ENCODE data around the gene YES1.
"Not testable (repeated sequence)": the region's sequence is repeated elsewhere in the genome, so short reads cannot be mapped to it uniquely, and the experiment has no call there.

YES1 gene

DNA sequence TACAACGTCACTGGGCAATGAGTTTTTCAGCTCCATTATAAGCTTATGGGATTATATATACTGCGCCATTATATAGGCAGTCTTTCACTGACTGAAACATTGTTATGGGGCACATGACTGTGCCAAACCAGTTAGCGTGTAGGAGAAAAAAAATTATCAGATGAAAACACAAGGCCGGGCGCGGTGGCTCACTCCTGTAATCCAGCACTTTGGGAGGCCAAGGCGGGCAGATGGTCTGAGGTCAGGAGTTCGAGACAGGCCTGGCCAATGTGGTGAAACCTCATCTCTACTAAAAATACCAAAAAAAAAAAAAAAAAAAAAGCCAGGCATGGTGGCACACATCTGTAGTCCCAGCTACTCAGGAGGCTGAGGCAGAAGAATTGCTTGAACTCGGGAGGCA is 129.6 kb downstream of the YES1 start:
- H3K27me3 ChIP-seq (ENCODE audit: control insufficient read depth, insufficient read depth, low read length); H3K9me3 ChIP-seq (ENCODE audit: control insufficient read depth, insufficient read depth, low read depth, low read length); H3K4me3 ChIP-seq (ENCODE audit: low read depth, low read length); H3K27ac ChIP-seq (ENCODE audit: low read depth, low read length); H3K4me1 ChIP-seq (ENCODE audit: control insufficient read depth, insufficient read depth, low read length); H3K9ac ChIP-seq (ENCODE audit: low read length): not testable (repeated sequence)
- H3K36me3 ChIP-seq (ENCODE audit: control insufficient read depth, insufficient read depth, low read length): peaks cover 79% of the 10 kb centered on the region

DNA sequence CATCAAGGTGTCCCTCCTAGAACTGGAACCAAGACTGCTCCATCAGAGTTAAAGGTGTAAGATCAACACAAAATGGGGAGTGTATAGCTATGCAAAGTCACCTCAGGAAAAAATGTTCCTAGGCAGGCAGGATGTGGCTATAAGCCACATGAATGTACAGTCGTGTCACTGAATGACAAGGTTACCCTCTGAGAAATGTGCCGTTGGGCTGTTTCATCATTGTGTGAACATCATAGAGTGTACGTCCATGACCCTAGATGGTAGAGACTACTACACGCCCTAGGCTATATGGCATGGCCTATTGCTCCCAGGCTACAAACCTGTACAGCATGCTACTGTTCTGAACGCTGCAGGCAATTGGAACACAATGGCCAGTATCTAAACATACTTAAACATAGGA is 130.1 kb downstream of the YES1 start:
- H3K9me3 ChIP-seq (ENCODE audit: control insufficient read depth, insufficient read depth, low read depth, low read length): no peaks in the 10 kb centered on the region
- no peak overlapping the region for H3K9ac ChIP-seq (ENCODE audit: low read length)
- H3K4me1 ChIP-seq (ENCODE audit: control insufficient read depth, insufficient read depth, low read length): peaks cover 6% of the 10 kb centered on the region; the same call in 1 of the 2 replicates
- no peak overlapping the region for H3K27ac ChIP-seq (ENCODE audit: low read depth, low read length)
- H3K27me3 ChIP-seq (ENCODE audit: control insufficient read depth, insufficient read depth, low read length): no peaks in the 10 kb centered on the region
- no peak overlapping the region for H3K4me3 ChIP-seq (ENCODE audit: low read depth, low read length)
- peaks cover 79% of the 10 kb centered on the region for H3K36me3 ChIP-seq (ENCODE audit: control insufficient read depth, insufficient read depth, low read length)

DNA sequence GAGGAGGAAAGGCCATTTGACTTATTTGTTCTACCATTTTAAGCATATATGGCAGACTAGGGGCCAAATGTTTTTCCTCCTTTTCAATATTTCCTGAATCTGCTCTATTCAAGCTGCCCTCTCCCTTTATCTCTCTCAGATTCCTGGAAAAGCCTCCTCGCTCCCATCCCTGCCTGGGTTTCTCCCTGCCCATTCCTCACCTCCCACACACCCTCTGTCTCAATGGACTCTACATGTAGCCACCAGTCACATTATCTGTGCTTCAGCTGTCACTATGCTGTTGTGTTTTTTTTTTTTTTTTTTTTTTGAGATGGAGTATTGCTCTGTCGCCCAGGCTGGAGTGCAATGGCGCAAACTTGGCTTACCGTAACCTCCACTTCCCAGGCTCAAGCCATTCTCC is 131.7 kb downstream of the YES1 start:
- H3K36me3 ChIP-seq (ENCODE audit: control insufficient read depth, insufficient read depth, low read length): peaks cover 81% of the 10 kb centered on the region

DNA sequence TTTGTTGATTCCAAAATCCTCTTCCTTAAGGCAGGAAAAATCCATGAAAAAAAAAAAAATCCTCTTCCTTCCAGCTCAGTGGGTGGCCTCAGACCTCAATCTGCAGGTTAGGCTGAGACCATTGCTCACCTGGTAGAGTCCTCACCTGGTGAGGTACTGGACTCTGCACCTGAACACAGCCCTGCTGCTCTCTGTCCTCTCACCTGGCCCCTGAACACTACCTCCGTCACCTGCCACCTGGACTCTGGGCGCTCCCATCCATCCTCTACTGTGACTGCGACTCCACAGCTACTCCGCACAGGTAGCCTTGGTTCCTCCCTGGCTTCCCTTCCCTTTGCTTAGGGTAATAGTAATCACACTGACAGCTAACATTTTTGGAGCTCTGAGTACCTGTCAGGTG is 132.5 kb downstream of the YES1 start:
- Histone ChIP-seq H3K27ac (ENCODE audit: low read depth, low read length) (no peak overlapping the region), H3K9me3 (ENCODE audit: control insufficient read depth, insufficient read depth, low read depth, low read length) (no peaks in the 10 kb centered on the region), H3K9ac (ENCODE audit: low read length) (no peak overlapping the region), H3K27me3 (ENCODE audit: control insufficient read depth, insufficient read depth, low read length) (no peaks in the 10 kb centered on the region), H3K4me3 (ENCODE audit: low read depth, low read length) (no peak overlapping the region), H3K4me1 (ENCODE audit: control insufficient read depth, insufficient read depth, low read length) (no peaks in the 10 kb centered on the region), H3K36me3 (ENCODE audit: control insufficient read depth, insufficient read depth, low read length) (peaks cover 80% of the 10 kb centered on the region)

More for the DNA sequence above, 131.7 kb downstream of the YES1 start:
- Histone ChIP-seq H3K27ac (ENCODE audit: low read depth, low read length) (no peak overlapping the region), H3K27me3 (ENCODE audit: control insufficient read depth, insufficient read depth, low read length) (no peaks in the 10 kb centered on the region), H3K9ac (ENCODE audit: low read length) (no peak overlapping the region), H3K9me3 (ENCODE audit: control insufficient read depth, insufficient read depth, low read depth, low read length) (no peaks in the 10 kb centered on the region), H3K4me1 (ENCODE audit: control insufficient read depth, insufficient read depth, low read length) (no peaks in the 10 kb centered on the region), H3K4me3 (ENCODE audit: low read depth, low read length) (no peak overlapping the region)

DNA sequence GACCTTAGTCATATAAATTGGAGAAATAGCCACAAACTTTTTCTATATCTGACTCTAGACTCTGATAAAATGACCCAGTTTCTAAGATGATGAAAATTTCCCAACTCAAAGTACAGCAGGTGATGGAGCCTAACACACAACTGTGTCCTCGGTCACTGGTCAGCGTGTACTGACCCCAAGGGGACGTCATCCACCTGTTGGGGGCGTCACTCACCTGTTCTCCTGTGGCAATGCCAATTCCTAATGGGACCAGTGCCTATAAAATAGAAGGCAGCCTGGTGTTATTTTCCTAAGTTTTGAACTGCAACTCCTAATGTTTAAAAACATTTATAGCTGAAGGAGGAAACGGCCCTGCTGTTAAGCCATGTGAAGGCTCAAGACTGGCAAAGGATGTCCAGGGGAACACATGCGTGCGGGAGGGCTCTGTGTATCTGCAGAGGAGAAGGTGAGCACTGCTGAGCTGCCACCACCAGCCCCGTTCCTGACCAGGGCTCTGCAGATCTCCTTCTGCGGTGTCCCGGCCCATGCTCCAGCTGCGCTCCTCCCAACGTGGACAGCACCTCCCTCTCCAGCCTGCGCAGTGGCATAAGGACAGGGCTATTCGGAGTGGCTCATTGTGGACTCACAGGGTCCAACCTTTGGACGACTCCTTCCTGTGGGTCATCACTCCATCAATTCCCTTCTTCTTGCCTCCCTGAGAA is 133.4 kb downstream of the YES1 start:
- H3K9me3 ChIP-seq (ENCODE audit: control insufficient read depth, insufficient read depth, low read depth, low read length): no peaks in the 10 kb centered on the region
- H3K27me3 ChIP-seq (ENCODE audit: control insufficient read depth, insufficient read depth, low read length): no peaks in the 10 kb centered on the region
- no peak overlapping the region for H3K4me3 ChIP-seq (ENCODE audit: low read depth, low read length)
- H3K4me1 ChIP-seq (ENCODE audit: control insufficient read depth, insufficient read depth, low read length): no peaks in the 10 kb centered on the region
- H3K9ac ChIP-seq (ENCODE audit: low read length): no peak overlapping the region
- peaks cover 84% of the 10 kb centered on the region for H3K36me3 ChIP-seq (ENCODE audit: control insufficient read depth, insufficient read depth, low read length)
- no peak overlapping the region for H3K27ac ChIP-seq (ENCODE audit: low read depth, low read length)

DNA sequence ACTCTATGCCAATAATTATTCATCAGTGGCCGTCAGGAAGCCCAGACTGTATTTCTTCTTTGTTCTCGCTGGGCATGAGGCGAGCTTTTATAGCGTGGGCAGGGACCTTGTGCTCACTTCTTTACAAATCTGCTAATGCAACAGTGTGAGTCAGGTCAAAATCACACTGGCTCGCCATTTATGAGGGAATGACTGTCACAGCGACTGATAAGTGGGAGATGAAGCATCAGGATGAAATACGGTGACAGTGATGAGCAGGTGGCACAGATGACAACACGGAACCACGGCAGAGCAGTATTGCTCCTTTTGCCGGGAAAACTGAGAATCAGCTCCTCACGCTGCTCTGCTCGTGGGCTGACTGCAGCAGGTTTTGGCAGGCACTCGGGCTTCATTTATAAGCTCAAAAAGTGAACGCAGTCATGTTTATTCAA is 134.1 kb downstream of the YES1 start:
- Histone ChIP-seq H3K4me1 (ENCODE audit: control insufficient read depth, insufficient read depth, low read length) (no peaks in the 10 kb centered on the region), H3K36me3 (ENCODE audit: control insufficient read depth, insufficient read depth, low read length) (peaks cover 84% of the 10 kb centered on the region), H3K9me3 (ENCODE audit: control insufficient read depth, insufficient read depth, low read depth, low read length) (no peaks in the 10 kb centered on the region), H3K9ac (ENCODE audit: low read length) (no peak overlapping the region), H3K27ac (ENCODE audit: low read depth, low read length) (no peak overlapping the region), H3K27me3 (ENCODE audit: control insufficient read depth, insufficient read depth, low read length) (no peaks in the 10 kb centered on the region), H3K4me3 (ENCODE audit: low read depth, low read length) (no peak overlapping the region)

DNA sequence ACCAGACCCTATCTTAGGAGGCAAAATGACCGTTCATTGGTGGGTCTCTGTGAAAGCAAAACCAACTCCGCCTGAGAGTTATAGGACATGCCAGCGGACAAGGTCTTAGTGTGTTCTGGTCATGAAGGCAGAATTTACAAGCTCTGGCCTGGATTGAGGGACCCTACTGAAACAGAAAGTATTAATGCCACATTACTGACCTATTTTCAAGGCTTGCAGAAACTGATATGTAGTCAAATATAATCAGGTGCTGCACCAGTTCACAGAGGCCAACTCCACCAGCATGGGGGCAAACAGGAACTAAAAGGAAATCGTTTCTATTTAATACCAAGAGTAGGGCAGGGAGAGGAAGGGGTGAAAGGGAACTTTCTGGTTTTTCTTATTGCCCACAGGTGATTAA is 134.9 kb downstream of the YES1 start:
- Histone ChIP-seq H3K4me1 (ENCODE audit: control insufficient read depth, insufficient read depth, low read length) (no peaks in the 10 kb centered on the region), H3K9ac (ENCODE audit: low read length) (no peak overlapping the region), H3K27me3 (ENCODE audit: control insufficient read depth, insufficient read depth, low read length) (no peaks in the 10 kb centered on the region), H3K9me3 (ENCODE audit: control insufficient read depth, insufficient read depth, low read depth, low read length) (no peaks in the 10 kb centered on the region), H3K27ac (ENCODE audit: low read depth, low read length) (no peak overlapping the region), H3K4me3 (ENCODE audit: low read depth, low read length) (no peak overlapping the region), H3K36me3 (ENCODE audit: control insufficient read depth, insufficient read depth, low read length) (peaks cover 88% of the 10 kb centered on the region)

DNA sequence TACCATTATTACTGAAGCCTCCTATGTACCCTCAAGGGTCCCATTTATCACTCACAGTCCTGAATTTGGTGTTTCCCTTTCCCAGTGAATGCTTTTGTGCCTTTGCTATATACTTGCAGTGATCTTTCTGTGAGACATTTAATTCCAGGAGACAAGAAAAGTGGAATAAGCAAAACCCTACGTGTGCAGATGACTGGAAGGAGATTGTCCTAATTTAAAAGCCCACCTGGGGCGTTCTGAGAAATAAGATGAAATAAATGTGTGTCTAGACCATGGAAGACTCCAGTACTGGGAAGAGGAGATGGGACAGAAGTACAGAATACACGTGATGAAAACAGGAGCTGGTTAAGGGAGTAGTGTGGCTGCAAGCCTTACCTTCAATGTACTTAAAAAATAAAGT is 135.3 kb downstream of the YES1 start:
- Histone ChIP-seq H3K27me3 (ENCODE audit: control insufficient read depth, insufficient read depth, low read length) (no peaks in the 10 kb centered on the region), H3K9ac (ENCODE audit: low read length) (no peak overlapping the region), H3K4me1 (ENCODE audit: control insufficient read depth, insufficient read depth, low read length) (no peaks in the 10 kb centered on the region), H3K9me3 (ENCODE audit: control insufficient read depth, insufficient read depth, low read depth, low read length) (no peaks in the 10 kb centered on the region), H3K4me3 (ENCODE audit: low read depth, low read length) (no peak overlapping the region), H3K27ac (ENCODE audit: low read depth, low read length) (no peak overlapping the region), H3K36me3 (ENCODE audit: control insufficient read depth, insufficient read depth, low read length) (peaks cover 87% of the 10 kb centered on the region)

DNA sequence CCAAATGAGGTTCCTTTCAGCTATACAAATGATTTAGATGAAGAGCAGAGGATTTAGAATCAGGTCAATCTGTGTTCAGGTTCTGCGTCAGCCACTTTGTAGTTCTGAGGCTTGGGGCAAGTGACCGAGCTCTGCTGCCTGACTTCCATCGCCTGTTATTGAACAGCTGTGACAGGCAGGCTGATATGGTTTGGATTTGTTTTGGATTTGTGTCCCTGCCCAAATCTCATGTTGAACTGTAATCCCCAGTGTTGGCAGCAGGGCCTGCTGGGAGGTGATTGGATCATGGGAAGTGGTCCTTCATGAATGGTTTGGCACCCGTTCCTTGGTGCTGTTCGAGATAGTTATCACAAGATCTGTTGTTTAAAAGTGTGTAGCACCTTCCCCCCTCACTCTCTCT is 136.0 kb downstream of the YES1 start:
- H3K9ac ChIP-seq (ENCODE audit: low read length): no peak overlapping the region
- H3K27me3 ChIP-seq (ENCODE audit: control insufficient read depth, insufficient read depth, low read length): no peaks in the 10 kb centered on the region
- H3K4me3 ChIP-seq (ENCODE audit: low read depth, low read length): no peak overlapping the region
- H3K9me3 ChIP-seq (ENCODE audit: control insufficient read depth, insufficient read depth, low read depth, low read length): no peaks in the 10 kb centered on the region
- no peak overlapping the region for H3K27ac ChIP-seq (ENCODE audit: low read depth, low read length)
- no peaks in the 10 kb centered on the region for H3K4me1 ChIP-seq (ENCODE audit: control insufficient read depth, insufficient read depth, low read length)
- H3K36me3 ChIP-seq (ENCODE audit: control insufficient read depth, insufficient read depth, low read length): peaks cover 87% of the 10 kb centered on the region

DNA sequence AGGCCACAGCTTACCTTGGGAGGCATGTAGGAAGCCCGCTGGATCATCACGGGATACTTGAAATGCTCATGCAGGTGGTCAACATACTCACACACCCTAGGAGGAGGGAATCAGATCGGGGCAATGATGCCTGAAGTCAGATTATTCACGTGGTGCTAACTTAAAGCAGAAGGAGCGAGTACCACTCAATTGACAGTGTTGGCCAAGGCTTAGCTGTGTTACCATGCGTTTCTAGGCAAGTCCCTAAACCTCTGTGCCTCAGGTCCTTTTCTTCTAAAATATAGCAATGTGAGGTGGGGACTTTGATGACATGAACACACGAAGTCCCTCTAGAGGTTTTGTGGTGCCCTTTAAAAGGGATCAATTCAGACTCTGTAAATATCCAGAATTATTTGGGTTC is 136.7 kb downstream of the YES1 start:
- H3K27ac ChIP-seq (ENCODE audit: low read depth, low read length): no peak overlapping the region
- no peak overlapping the region for H3K4me3 ChIP-seq (ENCODE audit: low read depth, low read length)
- no peaks in the 10 kb centered on the region for H3K9me3 ChIP-seq (ENCODE audit: control insufficient read depth, insufficient read depth, low read depth, low read length)
- H3K36me3 ChIP-seq (ENCODE audit: control insufficient read depth, insufficient read depth, low read length): peaks cover 88% of the 10 kb centered on the region
- no peak overlapping the region for H3K9ac ChIP-seq (ENCODE audit: low read length)
- H3K4me1 ChIP-seq (ENCODE audit: control insufficient read depth, insufficient read depth, low read length): no peaks in the 10 kb centered on the region
- no peaks in the 10 kb centered on the region for H3K27me3 ChIP-seq (ENCODE audit: control insufficient read depth, insufficient read depth, low read length)

DNA sequence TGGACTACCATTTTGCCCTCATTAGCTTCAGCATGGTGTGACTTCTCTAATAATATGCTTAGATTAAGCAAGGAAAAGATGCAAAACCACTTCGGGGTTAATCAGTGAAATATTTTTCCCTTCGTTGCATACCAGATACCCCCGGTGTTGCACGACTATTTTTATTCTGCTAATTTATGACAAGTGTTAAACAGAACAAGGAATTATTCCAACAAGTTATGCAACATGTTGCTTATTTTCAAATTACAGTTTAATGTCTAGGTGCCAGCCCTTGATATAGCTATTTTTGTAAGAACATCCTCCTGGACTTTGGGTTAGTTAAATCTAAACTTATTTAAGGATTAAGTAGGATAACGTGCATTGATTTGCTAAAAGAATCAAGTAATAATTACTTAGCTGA is 138.3 kb downstream of the YES1 start:
- Histone ChIP-seq H3K9ac (ENCODE audit: low read length) (no peak overlapping the region), H3K27me3 (ENCODE audit: control insufficient read depth, insufficient read depth, low read length) (no peaks in the 10 kb centered on the region), H3K9me3 (ENCODE audit: control insufficient read depth, insufficient read depth, low read depth, low read length) (no peaks in the 10 kb centered on the region), H3K36me3 (ENCODE audit: control insufficient read depth, insufficient read depth, low read length) (peaks cover 93% of the 10 kb centered on the region), H3K4me3 (ENCODE audit: low read depth, low read length) (no peak overlapping the region), H3K27ac (ENCODE audit: low read depth, low read length) (no peak overlapping the region), H3K4me1 (ENCODE audit: control insufficient read depth, insufficient read depth, low read length) (no peaks in the 10 kb centered on the region)

DNA sequence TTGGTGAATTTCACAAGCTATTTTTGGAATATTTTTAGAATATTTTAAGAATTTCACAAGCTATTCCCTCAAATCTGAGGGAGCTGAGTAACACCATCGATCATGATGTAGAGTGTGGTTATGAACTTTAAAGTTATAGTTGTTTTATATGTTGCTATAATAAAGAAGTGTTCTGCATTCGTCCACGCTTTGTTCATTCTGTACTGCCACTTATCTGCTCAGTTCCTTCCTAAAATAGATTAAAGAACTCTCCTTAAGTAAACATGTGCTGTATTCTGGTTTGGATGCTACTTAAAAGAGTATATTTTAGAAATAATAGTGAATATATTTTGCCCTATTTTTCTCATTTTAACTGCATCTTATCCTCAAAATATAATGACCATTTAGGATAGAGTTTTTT is 138.7 kb downstream of the YES1 start:
- no peak overlapping the region for H3K4me3 ChIP-seq (ENCODE audit: low read depth, low read length)
- no peak overlapping the region for H3K27ac ChIP-seq (ENCODE audit: low read depth, low read length)
- no peaks in the 10 kb centered on the region for H3K27me3 ChIP-seq (ENCODE audit: control insufficient read depth, insufficient read depth, low read length)
- no peaks in the 10 kb centered on the region for H3K9me3 ChIP-seq (ENCODE audit: control insufficient read depth, insufficient read depth, low read depth, low read length)
- H3K4me1 ChIP-seq (ENCODE audit: control insufficient read depth, insufficient read depth, low read length): no peaks in the 10 kb centered on the region
- H3K9ac ChIP-seq (ENCODE audit: low read length): no peak overlapping the region
- peaks cover 93% of the 10 kb centered on the region for H3K36me3 ChIP-seq (ENCODE audit: control insufficient read depth, insufficient read depth, low read length)
